Measurements from ENCODE around the gene KDM1B. TPM values are rescaled to one million over a fixed set of nuclear protein-coding genes. Genes with fewer than 3 reads are reported as not detected.

The KDM1B gene
- polyA plus RNA-seq, 1 of the 3 experiments (the other 2 are of a cell fraction): 9.4 TPM

DNA sequence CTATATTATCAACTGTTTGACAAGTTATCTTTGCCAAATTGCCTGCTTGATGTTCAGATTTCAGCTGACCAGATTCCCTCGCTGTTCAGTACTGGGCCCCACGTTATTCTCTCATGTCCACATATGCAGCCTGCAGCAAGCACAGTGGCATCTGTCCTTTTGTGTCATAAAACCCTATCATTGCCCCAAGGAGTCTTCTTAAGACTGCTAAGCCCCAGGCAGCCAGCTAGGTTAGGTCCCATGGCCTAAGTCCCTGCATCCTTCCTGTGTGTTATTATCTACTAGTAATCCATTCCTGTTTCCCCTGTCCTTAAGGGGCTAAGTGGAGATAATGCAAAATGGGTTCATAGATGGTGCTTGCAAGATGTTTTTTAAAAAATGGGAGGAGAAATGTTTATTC, 7.2 kb downstream of the KDM1B start (continued):
- no peak for TF ChIP-seq RXRA (IDR thresholded peaks at IDR 0.05; ENCODE audit: borderline replicate concordance, low read depth)
- TF ChIP-seq POLR2AphosphoS5 (IDR thresholded peaks at IDR 0.05; ENCODE audit: low read depth, low read length): no peak
- TF ChIP-seq SIN3A (IDR thresholded peaks at IDR 0.05; ENCODE audit: borderline replicate concordance, low read depth, low read length): no peak
- TF ChIP-seq NFIC (IDR thresholded peaks at IDR 0.05; ENCODE audit: borderline replicate concordance): no peak
- no peak for TF ChIP-seq NRF1 (IDR thresholded peaks at IDR 0.05; ENCODE audit: low read depth, low read length)
- no peak for TF ChIP-seq FOXM1 (IDR thresholded peaks at IDR 0.05; ENCODE audit: low read depth)
- no peak for TF ChIP-seq TAF1 (IDR thresholded peaks at IDR 0.05; ENCODE audit: borderline replicate concordance, low read depth, low read length)

DNA sequence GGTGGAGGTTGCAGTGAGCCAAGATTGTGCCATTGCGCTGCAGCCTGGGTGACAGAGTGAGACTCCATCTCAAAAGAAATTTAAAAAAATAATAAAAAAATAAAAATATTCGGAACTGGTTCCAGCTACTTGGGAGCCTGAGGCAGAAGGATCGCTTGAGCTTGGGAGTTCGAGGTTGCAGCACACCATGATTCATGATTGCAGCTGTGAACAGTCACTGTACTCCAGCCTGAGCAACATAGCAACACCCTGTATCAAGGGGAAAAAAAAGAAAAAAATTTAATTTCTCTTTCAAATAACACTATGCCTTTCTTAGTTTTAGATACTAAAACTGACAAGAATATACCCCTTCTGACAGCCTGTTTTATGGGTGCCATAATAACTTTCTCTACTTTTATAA, 10.5 kb downstream of the KDM1B start:
- TF ChIP-seq, protein P1, sequence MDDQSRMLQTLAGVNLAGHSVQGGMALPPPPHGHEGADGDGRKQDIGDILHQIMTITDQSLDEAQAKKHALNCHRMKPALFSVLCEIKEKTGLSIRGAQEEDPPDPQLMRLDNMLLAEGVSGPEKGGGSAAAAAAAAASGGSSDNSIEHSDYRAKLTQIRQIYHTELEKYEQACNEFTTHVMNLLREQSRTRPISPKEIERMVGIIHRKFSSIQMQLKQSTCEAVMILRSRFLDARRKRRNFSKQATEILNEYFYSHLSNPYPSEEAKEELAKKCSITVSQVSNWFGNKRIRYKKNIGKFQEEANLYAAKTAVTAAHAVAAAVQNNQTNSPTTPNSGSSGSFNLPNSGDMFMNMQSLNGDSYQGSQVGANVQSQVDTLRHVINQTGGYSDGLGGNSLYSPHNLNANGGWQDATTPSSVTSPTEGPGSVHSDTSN (IDR thresholded peaks at IDR 0.05): no peak
- TF ChIP-seq, protein P2, sequence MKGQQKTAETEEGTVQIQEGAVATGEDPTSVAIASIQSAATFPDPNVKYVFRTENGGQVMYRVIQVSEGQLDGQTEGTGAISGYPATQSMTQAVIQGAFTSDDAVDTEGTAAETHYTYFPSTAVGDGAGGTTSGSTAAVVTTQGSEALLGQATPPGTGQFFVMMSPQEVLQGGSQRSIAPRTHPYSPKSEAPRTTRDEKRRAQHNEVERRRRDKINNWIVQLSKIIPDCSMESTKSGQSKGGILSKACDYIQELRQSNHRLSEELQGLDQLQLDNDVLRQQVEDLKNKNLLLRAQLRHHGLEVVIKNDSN (IDR thresholded peaks at IDR 0.05; ENCODE audit: borderline replicate concordance, low read depth): no peak
- no peak for TF ChIP-seq GATA2 (CRISPR knock-in tag; IDR thresholded peaks at IDR 0.05)
- TF ChIP-seq FOXJ3 (CRISPR knock-in tag; IDR thresholded peaks at IDR 0.05): no peak
- TF ChIP-seq, protein P3, sequence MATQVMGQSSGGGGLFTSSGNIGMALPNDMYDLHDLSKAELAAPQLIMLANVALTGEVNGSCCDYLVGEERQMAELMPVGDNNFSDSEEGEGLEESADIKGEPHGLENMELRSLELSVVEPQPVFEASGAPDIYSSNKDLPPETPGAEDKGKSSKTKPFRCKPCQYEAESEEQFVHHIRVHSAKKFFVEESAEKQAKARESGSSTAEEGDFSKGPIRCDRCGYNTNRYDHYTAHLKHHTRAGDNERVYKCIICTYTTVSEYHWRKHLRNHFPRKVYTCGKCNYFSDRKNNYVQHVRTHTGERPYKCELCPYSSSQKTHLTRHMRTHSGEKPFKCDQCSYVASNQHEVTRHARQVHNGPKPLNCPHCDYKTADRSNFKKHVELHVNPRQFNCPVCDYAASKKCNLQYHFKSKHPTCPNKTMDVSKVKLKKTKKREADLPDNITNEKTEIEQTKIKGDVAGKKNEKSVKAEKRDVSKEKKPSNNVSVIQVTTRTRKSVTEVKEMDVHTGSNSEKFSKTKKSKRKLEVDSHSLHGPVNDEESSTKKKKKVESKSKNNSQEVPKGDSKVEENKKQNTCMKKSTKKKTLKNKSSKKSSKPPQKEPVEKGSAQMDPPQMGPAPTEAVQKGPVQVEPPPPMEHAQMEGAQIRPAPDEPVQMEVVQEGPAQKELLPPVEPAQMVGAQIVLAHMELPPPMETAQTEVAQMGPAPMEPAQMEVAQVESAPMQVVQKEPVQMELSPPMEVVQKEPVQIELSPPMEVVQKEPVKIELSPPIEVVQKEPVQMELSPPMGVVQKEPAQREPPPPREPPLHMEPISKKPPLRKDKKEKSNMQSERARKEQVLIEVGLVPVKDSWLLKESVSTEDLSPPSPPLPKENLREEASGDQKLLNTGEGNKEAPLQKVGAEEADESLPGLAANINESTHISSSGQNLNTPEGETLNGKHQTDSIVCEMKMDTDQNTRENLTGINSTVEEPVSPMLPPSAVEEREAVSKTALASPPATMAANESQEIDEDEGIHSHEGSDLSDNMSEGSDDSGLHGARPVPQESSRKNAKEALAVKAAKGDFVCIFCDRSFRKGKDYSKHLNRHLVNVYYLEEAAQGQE (IDR thresholded peaks at IDR 0.05; ENCODE audit: low read depth, low read length): no peak
- no peak for TF ChIP-seq TEAD4 (IDR thresholded peaks at IDR 0.05; ENCODE audit: borderline replicate concordance, insufficient read depth)
- TF ChIP-seq, protein P4, sequence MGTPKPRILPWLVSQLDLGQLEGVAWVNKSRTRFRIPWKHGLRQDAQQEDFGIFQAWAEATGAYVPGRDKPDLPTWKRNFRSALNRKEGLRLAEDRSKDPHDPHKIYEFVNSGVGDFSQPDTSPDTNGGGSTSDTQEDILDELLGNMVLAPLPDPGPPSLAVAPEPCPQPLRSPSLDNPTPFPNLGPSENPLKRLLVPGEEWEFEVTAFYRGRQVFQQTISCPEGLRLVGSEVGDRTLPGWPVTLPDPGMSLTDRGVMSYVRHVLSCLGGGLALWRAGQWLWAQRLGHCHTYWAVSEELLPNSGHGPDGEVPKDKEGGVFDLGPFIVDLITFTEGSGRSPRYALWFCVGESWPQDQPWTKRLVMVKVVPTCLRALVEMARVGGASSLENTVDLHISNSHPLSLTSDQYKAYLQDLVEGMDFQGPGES (IDR thresholded peaks at IDR 0.05; ENCODE audit: low read depth, low read length): no peak
- no peak for TF ChIP-seq POLR2AphosphoS5 (IDR thresholded peaks at IDR 0.05; ENCODE audit: low read depth, low read length)
- TF ChIP-seq SMC3 (IDR thresholded peaks at IDR 0.05; ENCODE audit: low read depth, low read length): no peak
- H2AFZ ChIP-seq (ENCODE audit: low read depth): no peak overlapping the region
- H3K4me2 ChIP-seq: no peak overlapping the region
- H3K9me3 ChIP-seq: no peaks in the 10 kb centered on the region
- H3K79me2 ChIP-seq (ENCODE audit: insufficient read depth): no peaks in the 10 kb centered on the region
- H3K4me3 ChIP-seq (ENCODE audit: low read depth in 2 of 2, low read length in 1 of 2): no peak overlapping the region
- H3K4me1 ChIP-seq (ENCODE audit: control insufficient read depth in 1 of 2, insufficient read depth in 2 of 2, low read depth in 1 of 2, low read length in 1 of 2): no peaks in the 10 kb centered on the region
- H3K36me3 ChIP-seq (replicated peaks in 1 of 2; ENCODE audit: control insufficient read depth in 1 of 2, insufficient read depth in 2 of 2, low read length in 1 of 2): peaks cover 15 to 32% of the 10 kb centered on the region in 2 experiments
- H3F3A ChIP-seq (replicated peaks; ENCODE audit: insufficient read depth): no peaks in the 10 kb centered on the region
- no peak overlapping the region for H3K9ac ChIP-seq
- POLR2A ChIA-PET: no interaction called here
- no peaks in the 10 kb centered on the region for H3K9me2 ChIP-seq
- 97% methylated on average over 4 of the region's 4 CpGs for WGBS (ENCODE audit: low lambda C conversion rate)
- DNase-seq: no peak
- CTCF ChIA-PET: no interaction called here
- H3K27ac ChIP-seq (ENCODE audit: low read depth in 2 of 2, low read length in 1 of 2): no peak overlapping the region
- H4K20me1 ChIP-seq (ENCODE audit: insufficient read depth): no peaks in the 10 kb centered on the region
- H3K27me3 ChIP-seq (ENCODE audit: insufficient read depth): no peaks in the 10 kb centered on the region

Measured in SK-N-SH (cell line).